ENCODE measurements around the gene ZNF32.

DNA sequence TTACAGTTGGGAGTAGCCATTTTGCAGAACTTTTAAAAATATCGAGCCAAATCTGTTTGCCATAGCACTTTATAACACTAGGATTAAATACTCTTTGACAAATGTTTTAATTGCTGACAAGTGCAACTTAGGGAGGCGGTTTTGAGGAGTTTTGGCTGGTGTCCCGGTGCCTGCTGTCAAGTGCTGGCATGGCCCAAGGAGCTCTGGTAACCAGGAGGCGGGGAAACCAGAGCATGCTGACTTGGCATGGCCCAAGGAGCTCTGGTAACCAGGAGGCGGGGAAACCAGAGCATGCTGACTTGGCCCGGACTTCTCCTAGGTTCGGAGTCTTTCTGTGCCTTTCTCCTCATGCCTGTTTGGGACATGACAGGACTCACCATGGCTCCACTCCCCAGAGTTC lies 30.8 kb upstream of the ZNF32 start:
- TF ChIP-seq CTCF (conservative IDR thresholded peaks at IDR 0.05; ENCODE audit: low read depth, low read length) = no peak
- no peak for TF ChIP-seq EZH2 (IDR thresholded peaks at IDR 0.05; ENCODE audit: borderline replicate concordance, low read depth, low read length, poor library complexity, severe bottlenecking)

All from A673 (cell line).